RPMI7951 (cell line): ENCODE measurements around the gene ALOXE3. TPM values are rescaled to one million over a fixed set of nuclear protein-coding genes. Genes with fewer than 3 reads are reported as not detected.
"Not testable (repeated sequence)": the region's sequence is repeated elsewhere in the genome, so short reads cannot be mapped to it uniquely, and the experiment has no call there.

Experiments
- DNase-seq: peaks from one replicate; pipeline ENCODE4 v3.0.0-alpha.2; 2012; ENCODE audit warnings: low read depth
- total RNA-seq: library from RNA; depleted of rRNA; stranded (reverse); fragments of >200 nt; shearing (Covaris generic); gene quantifications from 2 replicates; pipeline ENCODE4 v1.2.3, GENCODE V29; 2014

ALOXE3 gene
- total RNA-seq, 1 experiment from 2014 or later, result 0.12 TPM

DNA sequence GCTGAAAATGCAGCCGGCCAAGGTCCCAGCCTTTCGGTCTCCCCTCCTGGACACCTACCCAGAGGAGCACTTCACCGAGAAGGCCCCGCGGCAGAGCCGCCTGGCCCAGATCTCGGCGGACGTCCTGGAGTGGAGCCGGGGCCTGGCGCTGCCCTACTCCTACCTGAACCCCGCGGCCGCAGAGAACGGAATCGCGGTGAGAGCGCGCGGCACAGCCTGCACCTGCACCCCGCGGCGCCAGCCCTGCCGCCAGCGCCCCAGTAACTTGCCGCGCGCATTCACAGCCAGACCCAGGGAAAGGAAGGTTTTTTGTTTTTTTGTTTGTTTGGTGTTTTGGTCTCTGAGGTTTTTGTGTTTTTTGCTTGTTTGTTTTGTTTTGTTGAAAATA is 46.0 kb downstream of the ALOXE3 start:
- no peak for DNase-seq

GRCh38 chr17:8071496-8071895 is 46.8 kb downstream of the ALOXE3 start:
- no peak for DNase-seq

GRCh38 chr17:8069587-8069860 is 48.8 kb downstream of the ALOXE3 start:
- DNase-seq, result no peak

DNA sequence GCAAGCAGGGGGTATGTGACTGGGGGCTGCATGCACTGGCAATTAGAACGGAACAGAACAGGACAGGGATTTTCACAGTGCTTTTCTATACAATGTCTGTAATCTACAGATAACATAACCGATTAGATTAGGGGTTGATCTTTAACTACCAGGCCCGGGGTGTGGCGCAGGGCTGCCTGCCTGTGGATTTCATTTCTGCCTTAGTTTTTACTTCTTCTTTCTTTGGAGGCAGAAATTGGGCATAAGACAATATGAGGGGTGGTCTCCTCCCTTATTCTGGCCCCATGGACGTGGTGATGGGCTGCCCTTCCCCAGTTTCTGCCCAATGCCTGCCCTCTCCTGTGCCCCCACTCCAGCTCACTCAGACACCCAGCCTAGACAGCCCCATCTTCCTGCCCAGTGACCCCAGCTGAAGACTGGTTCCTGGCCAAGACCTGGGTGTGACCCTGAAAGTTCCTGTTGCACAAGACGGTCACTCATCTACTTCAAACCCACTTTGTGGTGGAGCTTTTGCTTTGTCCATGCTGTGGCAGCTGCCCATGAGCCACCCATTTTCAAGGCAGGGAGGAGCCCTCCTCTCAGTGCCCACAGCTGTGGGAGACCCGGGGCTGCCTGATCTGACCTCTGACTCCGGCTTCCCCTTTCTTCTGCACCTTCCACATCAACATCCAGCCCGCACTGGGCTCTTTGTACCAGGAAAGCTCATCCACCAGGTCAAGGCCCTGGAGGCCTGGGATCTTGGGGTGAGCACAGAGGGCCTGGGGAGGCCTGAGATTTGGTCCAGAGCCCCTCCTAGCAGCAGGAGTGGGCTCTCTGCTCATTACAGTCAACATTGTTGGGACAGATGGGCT is 49.4 kb downstream of the ALOXE3 start:
- DNase-seq, result no peak

DNA sequence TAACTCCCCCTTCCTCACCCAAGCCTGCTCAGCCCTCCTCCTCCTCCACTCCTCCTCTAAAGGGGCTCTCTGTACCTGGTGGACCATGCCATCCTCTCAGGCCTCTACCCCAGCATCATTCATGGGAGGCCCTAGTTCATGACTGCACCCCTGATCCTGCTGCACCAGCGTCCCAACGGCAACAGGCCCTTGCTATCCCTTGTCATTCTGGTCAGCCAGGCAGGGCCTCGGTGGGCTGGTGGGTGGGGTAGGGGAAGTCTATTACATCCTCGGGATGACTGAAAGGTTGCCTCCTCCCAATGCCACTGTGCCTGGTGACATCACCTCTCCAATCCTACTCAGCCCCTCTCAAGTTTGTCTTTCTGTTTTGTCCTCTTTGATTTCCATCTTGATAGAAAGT is 50.5 kb downstream of the ALOXE3 start:
- DNase-seq, result no peak

DNA sequence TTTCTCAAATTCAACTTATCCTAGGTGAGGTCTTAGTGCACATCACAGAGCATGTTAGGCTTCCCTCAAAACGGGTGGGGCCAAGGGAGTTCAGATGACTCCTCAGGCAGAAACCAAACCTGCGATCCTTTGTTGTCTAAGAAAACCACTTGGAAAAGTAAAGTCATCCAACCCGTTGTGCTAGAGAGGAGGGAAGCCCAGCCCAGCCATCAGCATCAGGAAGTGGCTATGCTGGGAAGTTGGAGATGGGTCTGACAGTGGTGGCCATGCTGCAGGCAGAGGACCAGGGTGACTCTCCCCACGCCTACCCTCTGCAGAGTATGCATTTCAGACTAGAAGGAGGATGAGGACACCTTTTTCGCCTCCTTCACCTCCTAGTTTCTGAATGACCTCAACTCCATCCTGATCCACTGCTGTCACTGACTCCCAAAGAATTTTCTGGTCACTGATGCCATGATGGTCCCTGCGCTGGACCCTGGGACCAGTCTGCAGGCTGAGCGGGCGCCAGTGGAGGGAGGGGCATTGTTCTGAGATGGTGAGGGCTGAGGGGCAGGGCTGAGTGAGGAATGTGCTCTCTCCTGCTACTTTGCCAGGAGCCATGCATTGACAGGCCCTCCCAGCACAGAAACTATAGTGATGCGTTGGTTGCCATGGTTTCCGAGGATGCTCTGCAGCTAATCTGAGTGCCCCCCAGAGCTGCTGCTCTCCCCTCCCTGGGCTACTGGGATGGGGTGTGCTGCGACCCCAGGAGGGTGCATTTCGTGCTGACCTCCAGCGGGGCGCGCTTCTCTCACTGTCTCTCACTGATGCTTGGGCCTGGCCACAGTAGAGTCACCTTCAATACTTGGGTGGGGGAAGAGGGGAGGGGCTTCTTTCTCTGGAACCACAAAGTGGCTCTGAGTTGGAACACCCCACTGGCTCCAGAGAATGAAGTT is 51.2 kb downstream of the ALOXE3 start:
- DNase-seq, result no peak

- no peak for DNase-seq
Measured at GRCh38 chr17:8064561-8065019, 53.7 kb downstream of the ALOXE3 start.

DNA sequence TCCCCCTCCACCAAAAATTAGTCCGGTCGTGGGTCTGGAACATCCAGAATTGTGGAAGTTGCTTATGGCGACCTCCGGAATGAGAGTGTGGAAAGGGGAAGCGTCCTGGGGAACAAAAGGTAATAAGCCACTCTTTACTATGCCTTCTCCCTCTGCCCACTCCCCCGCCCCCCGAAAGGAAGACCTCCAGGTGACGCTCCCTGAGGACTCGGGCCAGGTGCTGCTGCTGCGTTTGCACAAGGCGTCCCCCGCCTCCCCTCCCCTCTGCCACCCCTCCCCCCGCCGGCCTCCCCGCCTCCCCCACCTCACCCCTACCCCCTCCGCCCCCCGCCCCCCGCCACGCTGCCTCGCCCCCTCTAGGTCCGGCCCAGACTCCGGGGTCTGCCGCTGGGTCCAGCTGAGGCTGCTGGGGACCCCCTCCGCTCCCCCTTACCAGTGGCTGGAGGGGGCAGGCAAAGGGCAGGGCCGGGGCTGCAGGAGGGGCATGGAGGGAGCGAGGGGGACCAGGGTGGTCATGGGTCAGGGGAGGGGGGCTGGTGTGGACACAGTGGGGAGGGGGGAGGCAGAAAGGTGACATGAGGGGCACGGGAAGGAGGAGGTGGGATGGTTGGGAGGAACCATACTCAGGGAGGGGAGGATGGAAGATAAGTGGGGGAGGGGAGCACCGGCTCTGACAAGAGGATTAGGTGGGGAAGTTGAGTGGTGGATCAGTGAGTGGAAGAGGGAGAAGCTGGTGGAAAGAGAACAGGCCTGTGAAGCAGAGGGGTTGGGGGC is 54.4 kb downstream of the ALOXE3 start:
- DNase-seq, result no peak

GRCh38 chr17:8062807-8063483 is 55.4 kb downstream of the ALOXE3 start:
- no peak for DNase-seq

DNA sequence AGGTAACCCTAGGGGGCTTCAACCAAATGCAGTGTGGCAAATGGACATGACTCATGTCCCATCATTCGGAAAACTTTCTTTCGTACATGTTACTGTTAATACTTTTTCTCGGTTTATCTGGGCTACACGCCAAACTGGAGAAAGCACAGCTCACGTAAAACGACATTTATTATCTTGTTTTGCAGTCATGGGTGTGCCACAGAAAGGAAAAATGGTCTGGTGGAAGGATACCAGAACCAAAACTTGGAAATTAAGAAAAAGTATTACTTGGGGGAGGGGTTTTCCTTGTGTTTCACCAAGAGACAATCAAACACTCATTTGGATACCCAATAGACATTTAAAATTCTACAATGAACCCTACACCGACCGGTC is 55.9 kb downstream of the ALOXE3 start:
- peak; percentile 15 for DNase-seq

GRCh38 chr17:8061851-8062250 is 56.5 kb downstream of the ALOXE3 start:
- DNase-seq, result not testable (repeated sequence)

- peak; percentile 61 for DNase-seq
Measured at GRCh38 chr17:8060274-8060673, 58.0 kb downstream of the ALOXE3 start.

GRCh38 chr17:8059131-8059530 is 59.2 kb downstream of the ALOXE3 start:
- DNase-seq, result no peak

DNA sequence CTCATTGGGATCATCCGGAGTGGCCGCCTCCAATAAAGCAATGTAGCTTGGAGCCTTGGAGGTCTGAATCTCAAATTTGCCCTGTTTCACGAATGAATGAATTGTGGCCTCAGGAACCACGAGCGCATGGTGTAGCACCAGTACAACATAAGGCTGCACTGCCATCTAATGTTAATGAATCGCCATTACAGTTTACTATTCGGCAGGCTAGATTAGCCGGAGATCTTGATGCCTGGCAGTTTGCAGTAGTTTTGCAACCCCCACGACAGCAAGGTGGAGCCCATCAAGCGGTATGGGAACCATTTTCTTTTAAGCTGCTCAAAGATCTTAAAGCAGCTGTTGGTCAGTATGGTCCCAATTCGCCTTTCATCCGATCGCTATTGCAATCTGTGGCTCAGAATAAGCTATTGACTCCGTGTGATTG is 60.6 kb downstream of the ALOXE3 start:
- peak; percentile 73 for DNase-seq

DNA sequence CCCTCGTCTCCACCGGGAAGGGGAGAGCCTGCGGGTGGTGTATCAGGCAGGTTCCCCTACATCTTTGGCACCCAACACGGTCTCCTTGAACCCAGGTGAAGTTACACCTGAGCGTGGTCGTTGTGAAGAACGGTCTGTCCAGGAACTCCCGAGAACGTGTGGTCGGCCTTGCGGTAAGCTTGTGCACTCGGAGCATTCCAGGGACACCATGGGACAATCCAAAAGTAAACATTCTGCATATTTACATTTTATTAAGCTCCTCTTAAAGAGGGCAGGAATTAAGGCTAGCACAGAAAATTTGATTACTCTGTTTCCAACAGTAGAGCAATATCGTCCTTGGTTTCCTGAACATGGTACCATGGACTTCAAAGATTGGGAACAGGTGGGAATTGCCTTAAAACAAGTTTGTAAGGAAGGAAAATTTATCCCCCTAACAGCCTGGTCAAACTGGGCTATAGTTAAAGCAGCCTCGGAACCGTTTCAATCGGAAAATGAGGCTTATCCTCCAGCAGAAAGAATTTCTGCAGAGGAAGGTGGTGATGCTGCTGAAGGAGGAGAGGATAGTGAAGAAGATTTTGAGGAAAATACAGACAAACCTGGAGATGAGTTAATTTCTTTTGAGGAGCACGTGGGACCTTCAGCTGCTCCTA is 61.2 kb downstream of the ALOXE3 start:
- no peak for DNase-seq

- peak; percentile 29 for DNase-seq
Measured at GRCh38 chr17:8056232-8056975, 61.9 kb downstream of the ALOXE3 start.

GRCh38 chr17:8055851-8056231 is 62.5 kb downstream of the ALOXE3 start:
- DNase-seq, result no peak

- DNase-seq, result no peak
Measured at GRCh38 chr17:8053600-8053999, 64.7 kb downstream of the ALOXE3 start.

DNA sequence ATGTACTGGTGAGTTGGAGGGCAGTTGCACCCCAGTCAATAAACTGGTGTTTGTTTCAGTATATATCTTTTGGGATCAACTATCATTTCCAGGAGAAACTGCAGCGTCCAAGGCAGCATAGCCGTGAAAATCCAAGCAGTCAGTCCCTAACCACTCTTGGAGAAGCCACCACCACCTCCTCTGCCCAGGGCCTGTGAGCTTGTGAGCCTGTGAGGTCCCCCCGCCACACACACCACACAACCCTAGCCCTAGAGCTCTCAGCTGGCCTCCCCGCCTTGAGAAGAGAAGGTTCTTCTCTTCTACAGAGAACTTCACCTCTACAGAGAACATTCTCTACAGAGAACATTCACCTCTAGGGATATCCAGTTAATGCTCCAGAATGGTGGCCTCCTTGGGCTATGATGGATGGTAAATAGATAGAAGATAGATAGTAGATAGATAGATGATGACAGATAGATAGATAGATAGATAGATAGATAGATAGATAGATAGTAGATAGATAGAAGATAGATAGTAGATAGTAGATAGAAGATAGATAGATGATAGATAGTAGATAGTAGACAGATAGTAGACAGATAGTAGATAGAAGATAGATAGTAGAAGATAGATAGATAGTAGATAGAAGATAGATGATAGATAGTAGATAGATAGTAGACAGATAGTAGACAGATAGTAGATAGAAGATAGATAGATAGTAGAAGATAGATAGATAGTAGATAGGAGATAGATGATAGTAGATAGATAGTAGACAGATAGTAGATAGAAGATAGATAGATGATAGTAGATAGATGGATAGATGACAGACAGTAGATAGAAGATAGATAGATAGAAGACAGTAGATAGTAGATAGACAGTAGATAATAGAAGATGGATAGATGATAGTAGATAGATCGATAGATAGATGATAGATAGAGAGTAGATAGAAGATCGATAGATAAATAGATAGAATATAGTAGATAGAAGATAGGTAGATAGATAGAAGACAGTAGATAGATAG is 65.8 kb downstream of the ALOXE3 start:
- no peak for DNase-seq
